D721Med (cell line): ENCODE data around the gene CYP4B1.
"Not testable (repeated sequence)": the region's sequence is repeated elsewhere in the genome, so short reads cannot be mapped to it uniquely, and the experiment has no call there.

ENCODE experiments used
- DNase-seq: peaks from one replicate; pipeline ENCODE4 v3.0.0; 2011; ENCODE audit warnings: low spot score; ENCODE audit not compliant: insufficient read length
- FAIRE-seq: peaks from 2 replicates; lab custom pipeline; 2011; peaks lifted over from hg19 to GRCh38; lab: Jason Lieb, UNC
- TF ChIP-seq, protein P1 (sequence below): IDR thresholded peaks from 2 replicates; pipeline ENCODE4 v1.5.1; 2012; ENCODE audit warnings: mild to moderate bottlenecking, control low read depth; ENCODE audit not compliant: insufficient read depth; ENCODE audit errors: missing control alignments

CYP4B1 gene

GRCh38 chr1:46769028-46769740 lies 29.7 kb upstream of the CYP4B1 start:
- no peak for FAIRE-seq
- TF ChIP-seq, protein P1, sequence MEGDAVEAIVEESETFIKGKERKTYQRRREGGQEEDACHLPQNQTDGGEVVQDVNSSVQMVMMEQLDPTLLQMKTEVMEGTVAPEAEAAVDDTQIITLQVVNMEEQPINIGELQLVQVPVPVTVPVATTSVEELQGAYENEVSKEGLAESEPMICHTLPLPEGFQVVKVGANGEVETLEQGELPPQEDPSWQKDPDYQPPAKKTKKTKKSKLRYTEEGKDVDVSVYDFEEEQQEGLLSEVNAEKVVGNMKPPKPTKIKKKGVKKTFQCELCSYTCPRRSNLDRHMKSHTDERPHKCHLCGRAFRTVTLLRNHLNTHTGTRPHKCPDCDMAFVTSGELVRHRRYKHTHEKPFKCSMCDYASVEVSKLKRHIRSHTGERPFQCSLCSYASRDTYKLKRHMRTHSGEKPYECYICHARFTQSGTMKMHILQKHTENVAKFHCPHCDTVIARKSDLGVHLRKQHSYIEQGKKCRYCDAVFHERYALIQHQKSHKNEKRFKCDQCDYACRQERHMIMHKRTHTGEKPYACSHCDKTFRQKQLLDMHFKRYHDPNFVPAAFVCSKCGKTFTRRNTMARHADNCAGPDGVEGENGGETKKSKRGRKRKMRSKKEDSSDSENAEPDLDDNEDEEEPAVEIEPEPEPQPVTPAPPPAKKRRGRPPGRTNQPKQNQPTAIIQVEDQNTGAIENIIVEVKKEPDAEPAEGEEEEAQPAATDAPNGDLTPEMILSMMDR = no peak
- no peak for DNase-seq

- FAIRE-seq (no peak), DNase-seq (no peak)
- TF ChIP-seq, protein P1 = no peak
These were observed 28.3 kb upstream of the CYP4B1 start for GRCh38 chr1:46770541-46770940.

- FAIRE-seq (no peak), DNase-seq (no peak)
- TF ChIP-seq, protein P1 = no peak
These were observed 26.3 kb upstream of the CYP4B1 start for GRCh38 chr1:46772571-46772970.

GRCh38 chr1:46774297-46774696 lies 24.5 kb upstream of the CYP4B1 start:
- FAIRE-seq (no peak), DNase-seq (no peak)
- TF ChIP-seq, protein P1 = no peak

DNA sequence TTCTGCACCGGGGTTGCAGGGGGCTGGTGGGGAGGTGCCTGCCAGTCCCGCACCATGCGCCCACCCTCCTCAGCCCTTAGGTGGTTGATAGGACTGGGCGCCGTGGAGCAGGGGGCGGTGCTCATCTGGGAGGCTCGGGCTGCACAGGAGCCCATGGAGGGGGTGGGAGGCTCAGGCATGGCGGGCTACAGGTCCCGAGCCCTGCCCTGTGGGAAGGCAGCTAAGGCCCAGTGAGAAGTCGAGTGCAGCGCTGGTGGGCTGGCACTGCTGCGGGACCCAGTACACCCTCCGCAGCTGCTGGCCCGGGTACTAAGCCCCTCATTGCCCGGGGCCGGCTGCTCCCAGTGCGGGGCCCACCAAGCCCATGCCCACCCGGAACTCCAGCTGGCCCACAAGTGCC lies 20.4 kb upstream of the CYP4B1 start:
- FAIRE-seq, DNase-seq: not testable (repeated sequence)

GRCh38 chr1:46784666-46785065 lies 14.2 kb upstream of the CYP4B1 start:
- FAIRE-seq = no peak
- TF ChIP-seq, protein P1 = no peak
- DNase-seq = no peak

GRCh38 chr1:46788634-46789033 lies 10.2 kb upstream of the CYP4B1 start:
- not testable (repeated sequence) for FAIRE-seq, DNase-seq

DNA sequence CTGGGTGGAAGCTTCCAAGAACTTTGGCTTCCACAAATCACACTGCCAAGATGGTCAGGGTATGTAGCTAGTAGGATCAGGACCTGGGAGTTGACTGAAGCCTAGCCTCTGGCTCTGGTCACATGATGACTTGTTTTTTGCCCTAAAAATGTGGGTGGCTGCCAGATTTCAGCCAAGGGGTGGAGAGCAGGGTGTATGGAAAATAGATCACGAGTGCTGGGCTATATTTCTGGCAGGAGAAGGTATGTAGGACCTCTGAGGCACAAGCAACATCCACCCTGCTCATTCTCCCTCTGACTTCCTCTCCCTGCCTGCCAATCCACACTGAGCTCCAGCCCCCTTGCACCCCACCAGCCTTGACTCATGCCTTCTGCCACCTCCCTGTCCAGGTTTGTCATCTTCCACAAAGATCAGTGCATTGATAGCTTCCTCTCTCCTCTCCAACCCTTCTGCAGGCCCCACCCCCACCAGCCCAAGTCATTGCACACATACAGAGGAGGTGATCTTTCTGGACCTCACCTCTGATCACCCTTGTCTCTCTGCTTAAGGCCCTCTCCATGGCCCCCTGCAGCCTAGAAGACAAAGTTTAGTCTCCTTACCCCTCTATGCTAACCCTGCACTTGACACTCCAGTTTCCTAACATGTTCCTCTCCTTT lies 8.3 kb upstream of the CYP4B1 start:
- DNase-seq (no peak), FAIRE-seq (no peak)
- TF ChIP-seq, protein P1 = no peak
